Esophagus muscularis mucosa (tissue), 4 donors: ENCODE results near the gene ERAP2. TPM values are rescaled to one million over a fixed set of nuclear protein-coding genes. Genes with fewer than 3 reads are reported as not detected.

Experiments used
- DNase-seq: peaks from one replicate; pipeline ENCODE4 v3.0.0-alpha.2; 2017; ENCODE audit errors: extremely low spot score
- H3K27ac ChIP-seq, 4 donors: fragments of 200-600 bp; sonication (generic); replicated peaks in 1 of 4; 1 replicate in 3 of 4; 2 replicates in 1 of 4; pipeline ENCODE4 v1.5.1; 2016 to 2019; ENCODE audit warnings: mild to moderate bottlenecking in 1 of 4
- H3K27me3 ChIP-seq, 4 donors: fragments of 200-600 bp; sonication (generic); one replicate each; pipeline versions ENCODE4 v1.5.1 to v1.6.0; 2016 to 2019
- H3K36me3 ChIP-seq, 4 donors: fragments of 200-600 bp; sonication (generic); one replicate each; pipeline ENCODE4 v1.5.1; 2016 to 2019
- H3K4me1 ChIP-seq, 4 donors: fragments of 200-600 bp; sonication (generic); one replicate each; pipeline ENCODE4 v1.5.1; 2016 to 2019
- H3K4me3 ChIP-seq, 4 donors: fragments of 200-600 bp; sonication (generic); 1 replicate in 2 of 4; 2 replicates in 2 of 4; pipeline ENCODE4 v1.5.1; 2016 to 2019; ENCODE audit warnings: mild to moderate bottlenecking in 4 of 4, moderate library complexity in 1 of 4
- H3K9me3 ChIP-seq, 4 donors: fragments of 200-600 bp; sonication (generic); 1 replicate in 3 of 4; 2 replicates in 1 of 4; pipeline ENCODE4 v1.5.1; 2016 to 2019
- CTCF ChIP-seq, 3 experiments: fragments of 200-600 bp in 2 of 3; fragments of 450-650 bp in 1 of 3; sonication (generic) in 2 of 3; IDR thresholded peaks; one replicate each; pipeline ENCODE4 v1.5.1; 2017 to 2019; ENCODE audit warnings: antibody characterized with exemption in 3 of 3, mild to moderate bottlenecking in 2 of 3, moderate library complexity in 1 of 3
- EP300 ChIP-seq: sonication (generic); formaldehyde crosslinking; IDR thresholded peaks from one replicate; pipeline ENCODE4 v1.6.1; 2017; ENCODE audit warnings: antibody characterized with exemption
- POLR2A ChIP-seq: fragments of 450-650 bp; IDR thresholded peaks from one replicate; pipeline ENCODE4 v1.6.1; 2017; ENCODE audit warnings: antibody characterized with exemption, moderate library complexity, mild to moderate bottlenecking, low read depth
- POLR2AphosphoS5 ChIP-seq, 2 donors: sonication (generic); formaldehyde crosslinking; IDR thresholded peaks; one replicate each; pipeline ENCODE4 v1.6.1; 2017; ENCODE audit warnings: antibody characterized with exemption in 2 of 2
- WGBS: methylation state at CpG from one replicate; pipeline ENCODE4 v1.1.5; 2018; 5-methylcytosine and 5-hydroxymethylcytosine counted together
- intact Hi-C: fragments of 100-400 bp; cut with DNase I; formaldehyde crosslinking; loops from one replicate; pipeline ENCODE4 v1.15.1; 2023
- total RNA-seq, 4 donors: library from RNA; depleted of rRNA; stranded (reverse); fragments of >200 nt; gene quantifications; one replicate each; pipeline versions ENCODE4 v1.1.0 to v1.2.1, GENCODE V29; 2016

Gene ERAP2
- total RNA-seq, 4 donors from 2014 or later: 6.6 to 12.3 (median 7.3) TPM

DNA sequence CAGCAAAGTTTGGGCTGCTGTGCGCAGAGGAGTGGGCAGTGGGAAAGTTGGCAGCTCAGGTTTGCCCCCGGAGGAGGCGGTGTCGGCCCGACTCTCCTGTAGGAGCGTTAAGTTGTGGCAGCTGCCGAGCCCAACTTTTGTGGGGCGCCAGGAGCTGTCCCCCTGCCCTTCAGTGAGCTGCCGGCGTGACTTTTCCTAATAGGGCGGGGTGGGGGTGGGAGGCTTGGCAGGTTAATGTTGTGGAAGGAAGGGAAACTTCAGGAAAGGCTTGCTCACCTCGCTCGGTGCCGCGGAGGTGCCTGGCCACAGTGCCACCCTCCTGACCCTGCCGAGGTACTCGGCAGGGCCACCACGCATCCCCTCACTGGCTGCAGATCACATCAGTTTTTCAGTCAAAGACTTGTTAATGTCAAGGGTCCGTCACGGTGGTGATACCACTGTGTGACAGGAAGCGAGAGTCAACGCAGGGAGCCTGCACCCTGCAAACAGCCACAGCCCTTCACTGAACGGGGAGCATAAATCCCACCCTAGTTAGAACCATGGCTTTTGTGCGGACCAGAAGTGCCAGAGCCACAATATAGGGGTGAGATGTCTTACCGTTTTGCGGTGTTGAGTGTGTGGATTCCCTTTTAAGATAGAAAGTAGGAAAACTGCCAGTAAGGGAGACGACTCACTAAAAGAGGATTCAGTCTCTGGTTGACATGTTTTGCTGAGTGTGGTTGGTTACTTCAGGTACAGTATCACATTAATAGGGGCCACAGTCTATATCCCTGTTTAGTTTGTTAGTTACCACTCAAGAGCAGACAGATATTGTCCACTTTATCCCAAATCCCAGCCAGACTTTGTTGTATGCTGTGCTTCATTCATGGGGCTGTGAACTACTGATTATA is 60.4 kb downstream of the ERAP2 start:
- Histone ChIP-seq H3K27ac (peak overlapping the region; percentile 97 to 98 (median 98)), H3K27me3 (no peaks in the 10 kb centered on the region), H3K9me3 (no peaks in the 10 kb centered on the region), H3K36me3 (no peaks in the 10 kb centered on the region), H3K4me1 (peaks cover 37 to 67% (median 62%) of the 10 kb centered on the region in 4 donors), H3K4me3 (peak overlapping the region; percentile 87 to 95 (median 92))
- TF ChIP-seq POLR2AphosphoS5 (IDR thresholded peaks at IDR 0.05) (peak in 1 of 2 donors; percentile 18), CTCF (IDR thresholded peaks at IDR 0.05) (no peak)
- 2% methylated on average over 11 of the region's 27 CpGs for WGBS
- no peak for DNase-seq
- intact Hi-C loops: loop anchor here (5.0 to 10.0 kb wide), 3 partner anchors 59 to 228 kb away; partner anchors contain the start of genes ERAP1 and ERAP2

GRCh38 chr5:96940586-96940985 is 64.3 kb downstream of the ERAP2 start:
- Histone ChIP-seq H3K4me1 (peaks cover 23 to 63% (median 39%) of the 10 kb centered on the region in 4 donors), H3K9me3 (no peaks in the 10 kb centered on the region), H3K27me3 (no peaks in the 10 kb centered on the region), H3K27ac (no peak overlapping the region), H3K36me3 (no peaks in the 10 kb centered on the region), H3K4me3 (no peak overlapping the region)
- 88% methylated on average over 3 of the region's 3 CpGs for WGBS
- no peak for DNase-seq
- TF ChIP-seq POLR2AphosphoS5 (IDR thresholded peaks at IDR 0.05): no peak
- no peak for TF ChIP-seq EP300
- TF ChIP-seq POLR2A: no peak
- no peak for TF ChIP-seq CTCF (IDR thresholded peaks at IDR 0.05)
- intact Hi-C loops: no loop called here

GRCh38 chr5:96941140-96941539 is 64.8 kb downstream of the ERAP2 start:
- DNase-seq: no peak
- Histone ChIP-seq H3K4me3 (no peak overlapping the region), H3K27ac (no peak overlapping the region), H3K27me3 (no peaks in the 10 kb centered on the region), H3K4me1 (peaks cover 23 to 63% (median 39%) of the 10 kb centered on the region in 4 donors), H3K9me3 (no peaks in the 10 kb centered on the region), H3K36me3 (no peaks in the 10 kb centered on the region)
- intact Hi-C loops: no loop called here
- TF ChIP-seq EP300 (no peak), POLR2A (no peak), POLR2AphosphoS5 (IDR thresholded peaks at IDR 0.05) (no peak), CTCF (IDR thresholded peaks at IDR 0.05) (no peak)
- WGBS: 96% methylated on average over 4 of the region's 4 CpGs

DNA sequence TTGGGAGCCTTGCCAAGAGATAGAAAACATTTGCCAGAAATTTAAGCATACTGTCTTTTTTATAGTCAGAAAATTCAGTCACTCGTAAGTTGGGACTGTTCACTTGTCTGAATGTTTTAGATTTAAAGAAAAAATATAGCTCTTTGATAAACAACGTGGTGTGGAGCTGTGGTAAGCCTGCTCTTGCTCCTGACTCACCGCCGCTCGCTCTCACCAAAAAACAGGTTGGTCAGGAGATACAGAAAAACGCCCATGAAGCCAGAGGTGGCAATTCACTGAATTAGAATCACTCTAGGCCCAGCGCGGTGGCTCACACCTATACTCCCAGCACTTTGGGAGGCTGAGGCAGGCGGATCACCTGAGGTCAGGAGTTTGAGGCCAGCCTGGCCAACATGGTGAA is 65.8 kb downstream of the ERAP2 start:
- WGBS: 91% methylated on average over 9 of the region's 9 CpGs
- no peak for TF ChIP-seq POLR2AphosphoS5 (IDR thresholded peaks at IDR 0.05)
- no peak for TF ChIP-seq EP300
- no peak for TF ChIP-seq CTCF (IDR thresholded peaks at IDR 0.05)
- no peak for TF ChIP-seq POLR2A
- Histone ChIP-seq H3K4me1 (peaks cover 23 to 58% (median 37%) of the 10 kb centered on the region in 4 donors), H3K9me3 (no peaks in the 10 kb centered on the region), H3K27me3 (no peaks in the 10 kb centered on the region), H3K36me3 (no peaks in the 10 kb centered on the region), H3K4me3 (no peak overlapping the region), H3K27ac (no peak overlapping the region)
- intact Hi-C loops: no loop called here
- no peak for DNase-seq
